ENCODE data around the gene JPT2. TPM values are rescaled to one million over a fixed set of nuclear protein-coding genes. Genes with fewer than 3 reads are reported as not detected.

The JPT2 gene
- polyA plus RNA-seq, 2 of the 4 experiments (the other 2 are of a cell fraction): 97.6 to 139 TPM

- Histone ChIP-seq H3K27ac (no peak overlapping the region), H3K4me2 (no peak overlapping the region), H3K4me3 (no peak overlapping the region), H3K9me3 (no peaks in the 10 kb centered on the region), H3K4me1 (no peaks in the 10 kb centered on the region)
- CTCF ChIA-PET: interaction anchor here (1.1 kb wide), 1 partner anchor 47 kb away, joined by 4 read pairs; the partner anchor contains the start of gene JPT2
- ATAC-seq (no peak), DNase-seq (ENCODE audit: low read depth in 1 of 2, low spot score in 1 of 2) (no peak), FAIRE-seq (no peak)
- 91% methylated on average over 20 of the region's 20 CpGs for WGBS (ENCODE audit: missing lambda C conversion rate)
- TF ChIP-seq, protein P1, sequence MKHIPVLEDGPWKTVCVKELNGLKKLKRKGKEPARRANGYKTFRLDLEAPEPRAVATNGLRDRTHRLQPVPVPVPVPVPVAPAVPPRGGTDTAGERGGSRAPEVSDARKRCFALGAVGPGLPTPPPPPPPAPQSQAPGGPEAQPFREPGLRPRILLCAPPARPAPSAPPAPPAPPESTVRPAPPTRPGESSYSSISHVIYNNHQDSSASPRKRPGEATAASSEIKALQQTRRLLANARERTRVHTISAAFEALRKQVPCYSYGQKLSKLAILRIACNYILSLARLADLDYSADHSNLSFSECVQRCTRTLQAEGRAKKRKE (CRISPR knock-in tag; IDR thresholded peaks at IDR 0.05; ENCODE audit: low read depth): no peak
- TF ChIP-seq, protein P2, sequence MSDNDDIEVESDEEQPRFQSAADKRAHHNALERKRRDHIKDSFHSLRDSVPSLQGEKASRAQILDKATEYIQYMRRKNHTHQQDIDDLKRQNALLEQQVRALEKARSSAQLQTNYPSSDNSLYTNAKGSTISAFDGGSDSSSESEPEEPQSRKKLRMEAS (IDR thresholded peaks at IDR 0.05): no peak
- TF ChIP-seq ZFP36 (IDR thresholded peaks at IDR 0.05; ENCODE audit: borderline replicate concordance, partially characterized antibody) (no peak), HOXB13 (CRISPR knock-in tag; IDR thresholded peaks at IDR 0.05; ENCODE audit: low read depth) (no peak), PHF8 (IDR thresholded peaks at IDR 0.05; ENCODE audit: borderline replicate concordance, low read depth) (no peak), KDM5A (IDR thresholded peaks at IDR 0.05) (no peak), FOSB (CRISPR knock-in tag; IDR thresholded peaks at IDR 0.05) (no peak)
- TF ChIP-seq, protein P3, sequence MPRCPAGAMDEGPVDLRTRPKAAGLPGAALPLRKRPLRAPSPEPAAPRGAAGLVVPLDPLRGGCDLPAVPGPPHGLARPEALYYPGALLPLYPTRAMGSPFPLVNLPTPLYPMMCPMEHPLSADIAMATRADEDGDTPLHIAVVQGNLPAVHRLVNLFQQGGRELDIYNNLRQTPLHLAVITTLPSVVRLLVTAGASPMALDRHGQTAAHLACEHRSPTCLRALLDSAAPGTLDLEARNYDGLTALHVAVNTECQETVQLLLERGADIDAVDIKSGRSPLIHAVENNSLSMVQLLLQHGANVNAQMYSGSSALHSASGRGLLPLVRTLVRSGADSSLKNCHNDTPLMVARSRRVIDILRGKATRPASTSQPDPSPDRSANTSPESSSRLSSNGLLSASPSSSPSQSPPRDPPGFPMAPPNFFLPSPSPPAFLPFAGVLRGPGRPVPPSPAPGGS (IDR thresholded peaks at IDR 0.05): no peak
- POLR2A ChIA-PET: no interaction called here
These were observed 47.4 kb upstream of the JPT2 start for GRCh38 chr16:1630450-1631213.

- ATAC-seq: no peak
- Histone ChIP-seq H3K4me1 (no peaks in the 10 kb centered on the region), H3K4me3 (no peak overlapping the region), H3K4me2 (no peak overlapping the region), H3K27ac (no peak overlapping the region), H3K9me3 (no peaks in the 10 kb centered on the region)
- no peak for DNase-seq (ENCODE audit: low read depth in 1 of 2, low spot score in 1 of 2)
- 94% methylated on average over 9 of the region's 9 CpGs for WGBS (ENCODE audit: missing lambda C conversion rate)
- ChIA-PET CTCF (interaction anchor here (1.1 to 2.8 kb wide), 2 partner anchors 47 to 74 kb away, joined by 4 to 9 read pairs; partner anchors contain the start of genes JPT2 and MAPK8IP3), POLR2A (no interaction called here)
- no peak for FAIRE-seq
- TF ChIP-seq SREBF2 (IDR thresholded peaks at IDR 0.05) (no peak), CHD4 (IDR thresholded peaks at IDR 0.05; ENCODE audit: borderline replicate concordance) (no peak), HES2 (IDR thresholded peaks at IDR 0.05) (no peak), ZC3H11A (IDR thresholded peaks at IDR 0.05) (no peak), REST (IDR thresholded peaks at IDR 0.05) (no peak), JUN (IDR thresholded peaks at IDR 0.05) (no peak), RNF2 (IDR thresholded peaks at IDR 0.05; ENCODE audit: borderline replicate concordance, low read depth) (no peak), EP300 (IDR thresholded peaks at IDR 0.05) (no peak), TP53 (CRISPR knock-in tag; IDR thresholded peaks at IDR 0.05) (no peak), RAD21 (conservative IDR thresholded peaks at IDR 0.05 in 1 of 2, IDR thresholded peaks at IDR 0.05 in 1 of 2) (no peak), PHF8 (IDR thresholded peaks at IDR 0.05; ENCODE audit: borderline replicate concordance, low read depth) (no peak), NFE2L2 (conservative IDR thresholded peaks at IDR 0.05; ENCODE audit: low read length) (no peak), CHD2 (IDR thresholded peaks at IDR 0.05; ENCODE audit: low read length, partially characterized antibody) (no peak), ZFP36 (IDR thresholded peaks at IDR 0.05; ENCODE audit: borderline replicate concordance, partially characterized antibody) (no peak), RCOR1 (IDR thresholded peaks at IDR 0.05; ENCODE audit: low read depth, low read length) (no peak)
These were observed 46.8 kb upstream of the JPT2 start for GRCh38 chr16:1631230-1631629.
